Measurements from ENCODE around the gene NAPSA.
A peak's percentile ranks its signal among the peaks of the same experiment; 100 is the strongest.

Gene NAPSA

GRCh38 chr19:50383852-50384684, 18.6 kb upstream of the NAPSA start, which contains the start of gene POLD1:
POLD1 (plus strand) TSS chr19:50384347; CDS start chr19:50398852, 14,505 bp downstream.
- peak; percentile 91 for DNase-seq

- no peak for DNase-seq
These were observed 17.8 kb upstream of the NAPSA start for GRCh38 chr19:50383001-50383851.

GRCh38 chr19:50381881-50382729, 16.7 kb upstream of the NAPSA start:
- no peak for DNase-seq

- DNase-seq = no peak
These were observed 15.3 kb upstream of the NAPSA start for GRCh38 chr19:50380751-50381151.

- no peak for DNase-seq
These were observed 14.7 kb upstream of the NAPSA start for GRCh38 chr19:50380137-50380536.

- DNase-seq = no peak
These were observed 14.2 kb upstream of the NAPSA start for GRCh38 chr19:50379602-50380001.

GRCh38 chr19:50378863-50379236, 13.4 kb upstream of the NAPSA start:
- DNase-seq = no peak

- no peak for DNase-seq
These were observed 12.9 kb upstream of the NAPSA start for GRCh38 chr19:50378169-50378862.

- no peak for DNase-seq
These were observed 12.1 kb upstream of the NAPSA start for GRCh38 chr19:50377517-50377916.

- DNase-seq = no peak
These were observed 11.6 kb upstream of the NAPSA start for GRCh38 chr19:50377051-50377461.

- DNase-seq = peak; percentile 89
These were observed 11.0 kb upstream of the NAPSA start, which contains the start of gene NR1H2 for GRCh38 chr19:50376166-50377050. NR1H2 (plus strand) TSS chr19:50376457; CDS start chr19:50377606, 1,149 bp downstream.

- DNase-seq = no peak
These were observed 6.6 kb upstream of the NAPSA start for GRCh38 chr19:50371914-50372475.

- DNase-seq = peak; percentile 59
These were observed 3.5 kb upstream of the NAPSA start for GRCh38 chr19:50368649-50369570.

- DNase-seq = no peak
These were observed 2.6 kb downstream of the NAPSA start for GRCh38 chr19:50362656-50363424.

GRCh38 chr19:50362030-50362412, 3.4 kb downstream of the NAPSA start:
- no peak for DNase-seq

GRCh38 chr19:50361290-50362029, 4.0 kb downstream of the NAPSA start:
- no peak for DNase-seq

- no peak for DNase-seq
These were observed 6.1 kb downstream of the NAPSA start for GRCh38 chr19:50359328-50359818.

Measured in GF-D8 (cell line).